Mesendoderm (in vitro differentiated cells): ENCODE measurements around the gene UHRF1.
"Not testable (repeated sequence)": the region's sequence is repeated elsewhere in the genome, so short reads cannot be mapped to it uniquely, and the experiment has no call there.

Source experiments
- DNase-seq: peaks from one replicate; pipeline ENCODE4 v3.0.0; 2013
- H2AK5ac ChIP-seq: 2 replicates; pipeline ENCODE4 v1.6.1; 2013; ENCODE audit warnings: low read length, inconsistent platforms
- H2BK120ac ChIP-seq: 2 replicates; pipeline ENCODE4 v1.6.1; 2013; ENCODE audit warnings: low read depth, mild to moderate bottlenecking, low read length, moderate library complexity, mixed read lengths
- H2BK15ac ChIP-seq: replicated peaks from 2 replicates; pipeline ENCODE4 v1.6.1; 2013; ENCODE audit warnings: low read depth, mild to moderate bottlenecking, moderate library complexity
- H2BK5ac ChIP-seq: 2 replicates; pipeline ENCODE4 v1.6.1; 2013; ENCODE audit warnings: low read length, inconsistent platforms
- H3K18ac ChIP-seq: 2 replicates; pipeline ENCODE4 v1.6.1; 2013; ENCODE audit warnings: mild to moderate bottlenecking, low read length, mixed read lengths
- H3K23ac ChIP-seq: one replicate; pipeline ENCODE4 v1.6.1; 2013; ENCODE audit warnings: low read length
- H3K27ac ChIP-seq: 2 replicates; pipeline ENCODE4 v1.5.1; 2013; ENCODE audit warnings: low read depth, mild to moderate bottlenecking, inconsistent platforms, low read length, moderate library complexity
- H3K27me3 ChIP-seq: 2 replicates; pipeline ENCODE4 v1.6.1; 2013; ENCODE audit warnings: low read length, control low read depth, mild to moderate bottlenecking, inconsistent platforms; ENCODE audit not compliant: insufficient read depth, poor library complexity
- H3K36me3 ChIP-seq: 2 replicates; pipeline ENCODE4 v1.6.1; 2013; ENCODE audit warnings: low read length, inconsistent platforms; ENCODE audit not compliant: control insufficient read depth, insufficient read depth
- H3K4ac ChIP-seq: one replicate; pipeline ENCODE4 v1.6.1; 2013; ENCODE audit warnings: low read depth, mild to moderate bottlenecking, low read length, moderate library complexity
- H3K4me1 ChIP-seq: 2 replicates; pipeline ENCODE4 v1.6.1; 2013; ENCODE audit warnings: low read depth, low read length, inconsistent platforms; ENCODE audit not compliant: control insufficient read depth
- H3K4me2 ChIP-seq: 2 replicates; pipeline ENCODE4 v1.6.1; 2013; ENCODE audit warnings: low read length
- H3K4me3 ChIP-seq: 2 replicates; pipeline ENCODE4 v1.5.1; 2013; ENCODE audit warnings: mild to moderate bottlenecking, low read length
- H3K56ac ChIP-seq: one replicate; pipeline ENCODE4 v1.6.1; 2013; ENCODE audit warnings: low read length
- H3K79me1 ChIP-seq: 2 replicates; pipeline ENCODE4 v1.6.1; 2013; ENCODE audit warnings: low read length, inconsistent platforms
- H3K79me2 ChIP-seq: 2 replicates; pipeline ENCODE4 v1.6.1; 2013; ENCODE audit warnings: mild to moderate bottlenecking, low read length; ENCODE audit not compliant: control insufficient read depth, insufficient read depth
- H3K9ac ChIP-seq: 2 replicates; pipeline ENCODE4 v1.6.1; 2013; ENCODE audit warnings: low read length, inconsistent platforms
- H4K5ac ChIP-seq: one replicate; pipeline ENCODE4 v1.6.1; 2013; ENCODE audit warnings: low read length
- H4K8ac ChIP-seq: one replicate; pipeline ENCODE4 v1.6.1; 2013; ENCODE audit warnings: low read depth, mild to moderate bottlenecking, control low read depth, low read length, moderate library complexity
- WGBS: extraction: QIAGEN DNeasy Blood & Tissue Kit; methylation state at CpG from one replicate; pipeline ENCODE4 v1.1.7; 2013; ENCODE audit warnings: low lambda C conversion rate, missing lambda C conversion rate; ENCODE audit not compliant: insufficient coverage; ENCODE audit errors: extremely low coverage; 5-methylcytosine and 5-hydroxymethylcytosine counted together

UHRF1 gene

DNA sequence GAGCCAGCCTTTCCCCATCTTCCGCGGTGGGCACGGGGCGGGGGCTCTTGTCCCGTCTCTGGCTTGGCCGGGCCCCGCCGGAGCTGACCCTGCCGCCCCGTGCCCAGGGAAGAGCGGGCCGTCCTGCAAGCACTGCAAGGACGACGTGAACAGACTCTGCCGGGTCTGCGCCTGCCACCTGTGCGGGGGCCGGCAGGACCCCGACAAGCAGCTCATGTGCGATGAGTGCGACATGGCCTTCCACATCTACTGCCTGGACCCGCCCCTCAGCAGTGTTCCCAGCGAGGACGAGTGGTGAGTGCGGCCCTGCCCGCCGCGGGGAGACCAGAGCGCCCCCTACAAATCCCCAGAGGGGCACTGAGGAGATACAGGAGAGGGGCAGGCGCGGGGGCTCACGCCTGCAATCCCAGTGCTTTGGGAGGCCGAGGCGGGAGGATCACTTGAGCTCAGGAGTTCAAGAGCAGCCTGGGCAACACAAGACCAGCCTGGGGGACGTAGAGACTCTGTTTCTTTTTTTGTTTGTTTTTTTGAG lies 32.4 kb downstream of the UHRF1 start:
- not testable (repeated sequence) for H3K4me2 ChIP-seq, H2AK5ac ChIP-seq, H3K23ac ChIP-seq, H3K79me1 ChIP-seq, H3K36me3 ChIP-seq, H3K4ac ChIP-seq, DNase-seq, H2BK120ac ChIP-seq, H3K4me3 ChIP-seq, H2BK15ac ChIP-seq, H3K4me1 ChIP-seq, H2BK5ac ChIP-seq, H3K18ac ChIP-seq, H3K27ac ChIP-seq, H3K56ac ChIP-seq, H4K5ac ChIP-seq, H3K79me2 ChIP-seq, H3K9ac ChIP-seq, H4K8ac ChIP-seq, H3K27me3 ChIP-seq
- WGBS: no CpG with 5 or more reads among the region's 35 CpGs

DNA sequence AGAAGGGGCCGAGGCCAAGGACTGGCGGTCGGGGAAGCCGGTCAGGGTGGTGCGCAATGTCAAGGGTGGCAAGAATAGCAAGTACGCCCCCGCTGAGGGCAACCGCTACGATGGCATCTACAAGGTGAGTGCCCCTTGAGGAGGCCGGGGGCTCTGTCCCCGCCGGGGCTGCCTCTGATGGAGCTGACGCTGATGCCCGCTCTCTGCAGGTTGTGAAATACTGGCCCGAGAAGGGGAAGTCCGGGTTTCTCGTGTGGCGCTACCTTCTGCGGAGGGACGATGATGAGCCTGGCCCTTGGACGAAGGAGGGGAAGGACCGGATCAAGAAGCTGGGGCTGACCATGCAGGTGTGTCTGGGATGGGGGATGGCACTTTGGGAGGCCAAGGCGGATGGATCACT lies 41.3 kb downstream of the UHRF1 start:
- DNase-seq, H3K4me3 ChIP-seq, H3K23ac ChIP-seq, H3K4ac ChIP-seq, H3K27me3 ChIP-seq, H3K9ac ChIP-seq, H3K4me1 ChIP-seq, H3K4me2 ChIP-seq, H2BK5ac ChIP-seq, H3K79me2 ChIP-seq, H4K5ac ChIP-seq, H3K79me1 ChIP-seq, H2AK5ac ChIP-seq, H3K56ac ChIP-seq, H3K18ac ChIP-seq, H2BK15ac ChIP-seq, H4K8ac ChIP-seq, H2BK120ac ChIP-seq, H3K27ac ChIP-seq: not testable (repeated sequence)
- peaks cover 13% of the 10 kb centered on the region for H3K36me3 ChIP-seq
- no CpG with 5 or more reads among the region's 23 CpGs for WGBS

- Histone ChIP-seq H3K23ac (no peak overlapping the region), H3K18ac (no peak overlapping the region), H2BK15ac (no peak overlapping the region), H3K9ac (no peak overlapping the region), H2BK120ac (no peak overlapping the region), H4K8ac (no peak overlapping the region), H3K4me3 (no peak overlapping the region), H3K27me3 (no peaks in the 10 kb centered on the region), H2BK5ac (no peak overlapping the region), H3K27ac (no peak overlapping the region), H4K5ac (no peak overlapping the region), H3K36me3 (peaks cover 13% of the 10 kb centered on the region), H3K4me1 (no peaks in the 10 kb centered on the region), H2AK5ac (no peak overlapping the region), H3K4ac (no peak overlapping the region), H3K79me2 (no peaks in the 10 kb centered on the region), H3K56ac (no peak overlapping the region), H3K4me2 (no peak overlapping the region), H3K79me1 (no peaks in the 10 kb centered on the region)
- no CpG with 5 or more reads among the region's 11 CpGs for WGBS
- no peak for DNase-seq
These were observed 42.4 kb downstream of the UHRF1 start for GRCh38 chr19:4951656-4952055.

- no peaks in the 10 kb centered on the region for H3K79me2 ChIP-seq
- peaks cover 13% of the 10 kb centered on the region for H3K36me3 ChIP-seq
- no CpG with 5 or more reads among the region's 18 CpGs for WGBS
These were observed 43.6 kb downstream of the UHRF1 start for GRCh38 chr19:4952945-4953344.

GRCh38 chr19:4954320-4955149 lies 45.2 kb downstream of the UHRF1 start:
- H2BK120ac ChIP-seq, H2AK5ac ChIP-seq, H3K27ac ChIP-seq, H3K23ac ChIP-seq, H3K4me2 ChIP-seq, H4K5ac ChIP-seq, H3K79me1 ChIP-seq, H3K9ac ChIP-seq, H3K4me1 ChIP-seq, H2BK5ac ChIP-seq, H3K4ac ChIP-seq, H3K4me3 ChIP-seq, H2BK15ac ChIP-seq, H3K27me3 ChIP-seq, H3K56ac ChIP-seq, H3K79me2 ChIP-seq, DNase-seq, H3K18ac ChIP-seq, H4K8ac ChIP-seq: not testable (repeated sequence)
- no CpG with 5 or more reads among the region's 46 CpGs for WGBS
- H3K36me3 ChIP-seq: peaks cover 14% of the 10 kb centered on the region

More at GRCh38 chr19:4952945-4953344, 43.6 kb downstream of the UHRF1 start:
- H3K4ac ChIP-seq: no peak overlapping the region
- H2BK5ac ChIP-seq: no peak overlapping the region
- no peaks in the 10 kb centered on the region for H3K79me1 ChIP-seq
- H3K27ac ChIP-seq: no peak overlapping the region
- H3K23ac ChIP-seq: no peak overlapping the region
- H3K4me2 ChIP-seq: no peak overlapping the region
- no peak overlapping the region for H3K56ac ChIP-seq
- H3K18ac ChIP-seq: no peak overlapping the region
- no peaks in the 10 kb centered on the region for H3K27me3 ChIP-seq
- H3K4me1 ChIP-seq: no peaks in the 10 kb centered on the region
- H4K5ac ChIP-seq: no peak overlapping the region
- no peak for DNase-seq
- H2BK15ac ChIP-seq: no peak overlapping the region
- no peak overlapping the region for H2BK120ac ChIP-seq
- no peak overlapping the region for H4K8ac ChIP-seq
- H3K9ac ChIP-seq: no peak overlapping the region
- H3K4me3 ChIP-seq: no peak overlapping the region
- no peak overlapping the region for H2AK5ac ChIP-seq
